NCI-H2227 treated with DMSO at 0.1 percent for 48 hours (cell line): ENCODE data around the gene METTL18.

Experiments used
- DNase-seq: peaks from one replicate; lab custom pipeline; 2025; lab: John Stamatoyannopoulos, UW

The METTL18 gene

DNA sequence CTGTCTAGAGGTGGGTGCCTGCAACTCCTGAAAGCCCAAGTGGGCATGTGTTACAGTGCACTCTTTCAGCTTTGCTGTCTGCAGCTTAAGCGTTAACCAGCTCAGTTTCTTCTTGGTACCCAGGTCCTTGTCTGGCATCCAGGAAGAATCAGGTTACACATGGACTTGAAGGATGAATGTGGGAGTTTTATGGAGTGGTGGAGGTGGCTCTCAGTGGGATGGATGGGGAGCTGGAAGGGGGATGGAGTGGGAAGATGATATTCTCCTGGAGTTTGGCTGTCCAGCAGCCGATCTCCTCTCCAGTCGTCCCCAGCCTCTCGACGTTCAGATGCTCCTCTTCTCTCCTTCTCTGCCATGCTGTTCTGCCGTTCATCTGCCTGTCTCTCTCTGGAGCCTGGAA lies 9.4 kb downstream of the METTL18 start:
- no peak for DNase-seq

DNA sequence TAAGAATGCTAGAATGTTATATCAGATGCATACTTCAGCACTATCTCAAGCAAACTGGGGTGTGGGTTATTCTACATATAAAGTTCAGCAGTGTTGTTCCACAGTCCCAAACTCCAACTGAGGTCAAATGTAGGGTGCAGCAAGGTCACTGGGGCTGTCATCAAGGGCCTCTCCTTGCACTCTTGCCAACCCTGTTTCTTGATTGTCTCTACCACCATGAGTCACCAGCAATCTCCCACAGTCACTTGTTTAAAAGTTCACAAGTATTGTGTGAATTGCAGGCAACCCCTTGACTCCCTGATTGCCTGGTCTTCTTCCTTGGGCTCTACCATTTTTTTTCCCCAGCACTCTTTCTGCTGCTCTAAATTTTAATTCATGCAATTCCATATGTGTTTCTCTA lies 10.6 kb downstream of the METTL18 start:
- no peak for DNase-seq

DNA sequence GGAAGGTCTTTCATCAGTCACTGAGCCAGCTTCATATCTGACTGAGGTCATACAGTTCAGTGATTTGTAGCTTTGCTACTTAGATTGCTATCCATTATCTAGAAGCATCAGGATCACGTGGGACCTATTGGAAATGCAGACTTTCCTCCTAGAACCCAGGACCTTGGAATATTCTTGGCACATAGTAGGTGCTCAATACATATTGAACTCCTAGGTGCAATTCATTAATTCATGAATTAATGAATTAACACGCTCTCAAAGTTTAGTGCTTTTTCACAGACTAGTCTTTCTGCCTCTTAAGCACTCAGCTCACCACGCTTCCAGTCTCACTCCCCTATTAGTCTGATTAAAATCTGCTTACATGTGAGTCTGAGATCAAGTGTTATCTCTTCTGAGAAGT lies 12.1 kb downstream of the METTL18 start:
- DNase-seq, result no peak

DNA sequence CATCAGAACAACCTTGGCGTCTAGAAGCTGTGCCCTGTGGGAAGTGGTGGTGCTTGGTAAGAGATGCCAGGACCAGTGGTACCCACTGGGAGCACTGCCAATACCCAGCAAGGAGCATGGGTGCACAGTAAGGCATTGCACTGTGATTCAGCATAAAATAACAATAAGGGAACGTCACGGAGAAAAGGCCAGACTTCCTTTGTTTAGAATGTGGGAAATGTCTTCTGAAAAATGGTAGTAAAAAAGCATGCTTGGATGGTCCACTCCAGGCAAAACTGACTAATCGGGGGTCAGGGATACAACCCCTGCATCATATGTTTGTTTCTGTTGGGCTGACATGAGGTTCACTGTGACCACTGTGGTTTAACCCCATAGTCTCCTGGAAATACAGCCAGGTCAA lies 14.7 kb downstream of the METTL18 start:
- DNase-seq, result no peak

GRCh38 chr1:169779150-169779549 lies 15.6 kb downstream of the METTL18 start:
- no peak for DNase-seq

DNA sequence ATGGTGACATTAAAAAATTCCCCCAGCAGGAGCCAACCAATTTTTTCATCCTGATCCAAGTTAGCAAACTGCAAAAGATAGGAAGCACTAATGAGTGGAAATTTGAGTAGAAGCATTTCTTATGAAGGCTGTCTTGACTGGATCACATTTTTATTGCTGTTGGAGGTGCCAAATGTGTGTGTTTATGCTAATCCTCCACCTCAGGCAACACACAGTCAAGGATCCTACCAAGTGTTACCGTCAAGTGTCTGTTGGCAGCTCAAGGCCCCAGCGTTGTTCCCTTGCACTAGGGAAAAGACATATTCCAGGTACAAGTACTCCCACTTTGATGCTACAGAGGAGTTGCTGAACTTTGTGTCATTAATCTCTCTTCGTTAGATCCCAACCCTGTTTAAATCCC lies 18.3 kb downstream of the METTL18 start:
- DNase-seq, result no peak

DNA sequence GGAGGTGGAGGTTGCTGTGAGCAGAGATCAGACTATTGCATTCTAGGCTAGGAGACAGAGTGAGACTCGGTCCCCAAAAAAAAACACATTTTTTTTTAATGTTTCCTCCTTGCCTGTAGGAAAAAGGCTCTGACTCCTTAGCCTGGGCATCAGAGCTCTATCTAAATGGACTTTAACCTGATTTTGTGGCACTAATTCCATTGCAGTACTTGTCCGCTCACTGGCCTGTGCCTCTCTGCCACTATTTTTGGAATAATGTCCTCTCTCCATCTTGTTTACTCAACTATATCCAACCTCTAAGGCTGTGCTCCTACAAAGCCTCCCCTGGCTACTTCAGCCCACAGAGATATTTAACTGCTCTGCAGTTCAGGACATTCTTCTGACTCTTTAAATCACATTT lies 26.5 kb downstream of the METTL18 start:
- no peak for DNase-seq

DNA sequence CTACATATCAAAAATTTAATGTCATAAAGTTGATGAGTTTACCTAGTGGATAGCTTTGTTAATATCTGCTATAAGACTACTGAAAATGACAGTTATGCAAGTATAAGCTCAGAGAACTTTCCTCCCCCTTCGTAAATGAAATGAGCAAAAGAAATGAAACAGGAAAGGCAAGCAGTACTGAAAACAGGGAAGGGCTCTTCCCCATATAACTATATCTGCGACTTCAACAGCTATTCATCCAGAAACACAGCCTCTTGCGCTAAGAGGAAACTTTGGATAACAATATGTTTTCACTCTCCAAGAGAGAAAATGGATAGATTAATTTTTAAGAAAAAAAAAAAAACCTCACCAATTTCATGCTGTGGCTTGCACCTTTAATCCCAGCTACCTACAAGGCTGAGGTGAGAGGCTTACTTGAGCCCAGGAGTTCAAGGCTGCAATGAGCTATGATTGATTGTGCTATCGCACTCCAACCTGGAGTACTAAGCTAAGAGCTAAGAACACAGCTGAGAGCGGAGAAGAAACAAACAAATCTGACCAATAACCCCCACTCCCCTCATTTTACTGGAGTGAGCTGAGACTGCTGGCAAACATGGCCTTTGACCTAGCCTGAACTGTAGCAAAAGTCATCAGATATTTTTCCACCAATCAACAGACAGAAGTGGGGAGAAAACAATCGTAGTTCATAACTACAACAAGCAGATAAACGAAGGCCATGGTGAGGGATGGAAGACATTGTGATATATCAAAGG lies 29.0 kb downstream of the METTL18 start:
- DNase-seq, result no peak

- no peak for DNase-seq
These were observed 29.8 kb downstream of the METTL18 start for GRCh38 chr1:169764919-169765318.

DNA sequence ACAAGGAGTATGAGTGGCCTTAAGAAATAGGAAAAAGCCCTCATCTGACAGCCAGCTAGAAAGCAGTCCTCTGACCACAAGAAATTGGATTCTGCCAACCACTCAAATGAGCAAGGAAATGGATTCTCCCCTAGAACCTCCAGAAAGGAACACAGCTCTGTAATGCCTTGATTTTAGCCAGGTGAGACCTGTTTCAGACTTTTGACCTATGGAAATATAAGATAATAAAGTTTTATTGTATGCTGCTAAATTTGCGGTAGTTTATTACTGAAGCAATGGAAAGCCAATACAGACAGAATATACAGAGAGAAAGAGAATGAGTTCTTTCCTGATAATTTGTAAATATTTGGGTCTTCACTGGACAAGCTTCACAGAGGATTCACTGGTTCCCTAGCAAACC lies 32.0 kb downstream of the METTL18 start:
- no peak for DNase-seq

GRCh38 chr1:169759038-169759437 lies 35.7 kb downstream of the METTL18 start:
- no peak for DNase-seq

GRCh38 chr1:169753549-169753948 lies 41.2 kb downstream of the METTL18 start:
- DNase-seq, result no peak

DNA sequence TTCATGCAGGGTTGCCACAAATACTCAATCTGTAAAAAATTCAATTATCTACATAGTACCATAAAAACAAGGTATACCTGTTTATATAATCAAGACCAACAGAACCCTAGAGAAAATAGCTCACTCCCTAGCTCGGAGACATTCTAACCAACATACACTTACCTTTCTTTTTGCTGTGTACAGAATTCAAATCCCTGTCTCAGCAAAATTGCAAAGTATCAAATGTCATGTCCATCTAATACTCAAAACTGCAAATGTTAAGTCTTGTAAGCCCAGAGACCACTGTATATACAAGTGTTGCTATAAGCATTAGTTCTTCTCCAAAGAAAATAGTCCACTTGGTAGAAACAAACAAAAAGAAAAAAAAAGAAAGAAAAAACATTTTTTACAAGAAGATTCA lies 44.7 kb downstream of the METTL18 start:
- DNase-seq, result no peak

DNA sequence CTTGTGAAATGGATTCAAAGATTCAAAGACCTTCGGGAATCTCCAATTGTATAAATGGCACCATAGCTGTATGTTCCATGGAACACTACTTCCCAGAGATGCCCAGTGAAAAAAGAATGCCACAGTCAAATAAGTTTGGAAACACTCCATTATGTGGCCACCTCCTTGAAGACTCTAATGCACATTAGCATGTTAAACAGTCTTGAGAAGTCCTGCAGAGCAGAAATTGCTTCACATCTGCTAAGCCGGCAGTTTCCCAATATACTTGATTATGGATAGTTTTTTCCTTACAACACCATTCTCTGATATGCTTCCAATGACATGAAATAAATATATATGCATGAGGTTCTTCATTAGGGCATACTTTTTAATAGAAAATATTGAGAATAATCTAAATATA lies 48.2 kb downstream of the METTL18 start:
- no peak for DNase-seq

GRCh38 chr1:169745015-169745861 lies 49.5 kb downstream of the METTL18 start:
- no peak for DNase-seq
